SIG-M5 (cell line): ENCODE measurements around the gene SKIC8.

ENCODE experiments used
- DNase-seq: peaks from one replicate; lab custom pipeline; 2025; lab: John Stamatoyannopoulos, UW

SKIC8 gene

GRCh38 chr15:78299101-78299930 is at the start of gene SKIC8:
Gene SKIC8, minus strand, starts transcription at chr15:78299609. Its CDS starts 3,923 bp downstream, at chr15:78295686.
- DNase-seq: peak; percentile 84

- no peak for DNase-seq
Observed at GRCh38 chr15:78347586-78348543, 48.5 kb upstream of the SKIC8 start.

- DNase-seq: no peak
Observed at GRCh38 chr15:78345396-78346125, 46.2 kb upstream of the SKIC8 start.

GRCh38 chr15:78343276-78344060 is 44.1 kb upstream of the SKIC8 start:
- no peak for DNase-seq

GRCh38 chr15:78342021-78342420 is 42.6 kb upstream of the SKIC8 start:
- DNase-seq: no peak

- DNase-seq: no peak
Observed at GRCh38 chr15:78341057-78341987, 41.9 kb upstream of the SKIC8 start.

- no peak for DNase-seq
Observed at GRCh38 chr15:78340231-78341056, 41.0 kb upstream of the SKIC8 start, which contains the start of gene CRABP1. Gene CRABP1, plus strand, starts transcription at chr15:78340353. Its CDS starts 76 bp downstream, at chr15:78340429.

- DNase-seq: no peak
Observed at GRCh38 chr15:78339559-78339958, 40.1 kb upstream of the SKIC8 start.

- DNase-seq: no peak
Observed at GRCh38 chr15:78338781-78339180, 39.4 kb upstream of the SKIC8 start.

- no peak for DNase-seq
Observed at GRCh38 chr15:78335985-78336384, 36.6 kb upstream of the SKIC8 start.

GRCh38 chr15:78334845-78335244 is 35.4 kb upstream of the SKIC8 start:
- no peak for DNase-seq

- DNase-seq: no peak
Observed at GRCh38 chr15:78329625-78330024, 30.2 kb upstream of the SKIC8 start.

GRCh38 chr15:78327466-78327865 is 28.1 kb upstream of the SKIC8 start:
- DNase-seq: no peak

GRCh38 chr15:78325092-78325843 is 25.9 kb upstream of the SKIC8 start:
- DNase-seq: no peak

GRCh38 chr15:78324144-78324543 is 24.7 kb upstream of the SKIC8 start:
- no peak for DNase-seq

GRCh38 chr15:78323693-78324092 is 24.3 kb upstream of the SKIC8 start:
- no peak for DNase-seq

GRCh38 chr15:78322724-78323521 is 23.5 kb upstream of the SKIC8 start:
- no peak for DNase-seq

GRCh38 chr15:78322243-78322642 is 22.8 kb upstream of the SKIC8 start:
- DNase-seq: no peak
